ENCODE results near the gene SETD5.

GRCh38 chr3:9403463-9403862 is 6.0 kb downstream of the SETD5 start:
- TF ChIP-seq EP300 (IDR thresholded peaks at IDR 0.05): no peak
- no peak for TF ChIP-seq CTCF (IDR thresholded peaks at IDR 0.05)
